Epithelial cell of alveolus of lung (primary cell): ENCODE measurements around the gene DRD1. TPM values are rescaled to one million over a fixed set of nuclear protein-coding genes. Genes with fewer than 3 reads are reported as not detected.

ENCODE experiments used
- total RNA-seq: library from RNA; depleted of rRNA; stranded (reverse); fragments of >200 nt; gene quantifications from 2 replicates; pipeline ENCODE4 v1.2.1, GENCODE V29; 2015

DRD1 gene
- total RNA-seq, result not detected in 2 replicates

GRCh38 chr5:175444060-175444904 lies at the start of gene DRD1:
Gene DRD1 (minus strand): TSS chr5:175444182. CDS start chr5:175443099, 1,083 bp downstream.

GRCh38 chr5:175478384-175479124 lies 34.6 kb upstream of the DRD1 start, which contains the start of gene SFXN1:
Gene SFXN1 (plus strand): TSS chr5:175478560. CDS start chr5:175492104, 13,544 bp downstream.

Other genes starting within 250 kb of the DRD1 start
- gene SFXN1, start 34.4 kb upstream of the DRD1 start, total RNA-seq, result 68.3 and 80.3 TPM in 2 replicates
- not detected in 2 replicates for gene HRH2, start 213.9 kb upstream of the DRD1 start, total RNA-seq